Smooth muscle cell (in vitro differentiated cells): ENCODE data around the gene KLHL14. TPM values are rescaled to one million over a fixed set of nuclear protein-coding genes. Genes with fewer than 3 reads are reported as not detected.

Experiments
- DNase-seq: peaks from one replicate; lab custom pipeline; 2025; ENCODE audit not compliant: unreplicated experiment; lab: John Stamatoyannopoulos, UW
- H2AFZ ChIP-seq: fragments of 200-600 bp; sonication (generic); 2 replicates; pipeline ENCODE4 v1.6.0; 2016; ENCODE audit warnings: antibody characterized with exemption, low read depth, mild to moderate bottlenecking
- H3F3A ChIP-seq: fragments of 200-600 bp; sonication (generic); 2 replicates; pipeline ENCODE4 v1.6.0; 2017; ENCODE audit warnings: antibody characterized with exemption, low read depth
- H3K27ac ChIP-seq: fragments of 200-600 bp; sonication (generic); 2 replicates; pipeline ENCODE4 v1.5.1; 2016; ENCODE audit warnings: low read depth, mild to moderate bottlenecking
- H3K27me3 ChIP-seq: fragments of 200-600 bp; sonication (generic); 2 replicates; pipeline ENCODE4 v1.6.1; 2016; ENCODE audit warnings: low read depth, mild to moderate bottlenecking
- H3K36me3 ChIP-seq: fragments of 200-600 bp; sonication (generic); 2 replicates; pipeline ENCODE4 v1.5.1; 2016; ENCODE audit warnings: low read depth
- H3K4me1 ChIP-seq: fragments of 200-600 bp; sonication (generic); 2 replicates; pipeline ENCODE4 v1.5.1; 2016; ENCODE audit warnings: low read depth
- H3K4me2 ChIP-seq: fragments of 200-600 bp; sonication (generic); 2 replicates; pipeline ENCODE4 v1.6.0; 2016; ENCODE audit warnings: mild to moderate bottlenecking
- H3K4me3 ChIP-seq: fragments of 200-600 bp; sonication (generic); 2 replicates; pipeline ENCODE4 v1.5.1; 2016; ENCODE audit warnings: mild to moderate bottlenecking
- H3K79me2 ChIP-seq: fragments of 200-600 bp; sonication (generic); 2 replicates; pipeline ENCODE4 v1.6.0; 2016; ENCODE audit warnings: low read depth, mild to moderate bottlenecking
- H3K9ac ChIP-seq: fragments of 200-600 bp; sonication (generic); 2 replicates; pipeline ENCODE4 v1.6.0; 2016; ENCODE audit warnings: low read depth
- H3K9me3 ChIP-seq: fragments of 200-600 bp; sonication (generic); replicated peaks from 2 replicates; pipeline ENCODE4 v1.5.1; 2016; ENCODE audit warnings: low read depth
- H4K20me1 ChIP-seq: fragments of 200-600 bp; sonication (generic); 2 replicates; pipeline ENCODE4 v1.6.0; 2016; ENCODE audit warnings: low read depth
- WGBS: methylation state at CpG from one replicate; pipeline ENCODE4 v1.1.7; 2016; ENCODE audit warnings: low lambda C conversion rate; 5-methylcytosine and 5-hydroxymethylcytosine counted together
- polyA plus RNA-seq: library from polyadenylated mRNA; unstranded; fragments of >200 nt; fragmentation: Nextera tagmentation; extraction: Ambion mirVana; gene quantifications from 2 replicates; pipeline ENCODE4 v1.2.1, GENCODE V29; 2016
- total RNA-seq: library from RNA; depleted of rRNA; stranded (reverse); fragments of >200 nt; gene quantifications from 2 replicates; pipeline ENCODE4 v1.2.3, GENCODE V29; 2014
- TF ChIP-seq, protein P1 (sequence below): fragments of 200-600 bp; sonication (generic); IDR thresholded peaks from 2 replicates; pipeline ENCODE4 v1.5.1; 2017; ENCODE audit warnings: borderline replicate concordance, mild to moderate bottlenecking, antibody characterized with exemption; ENCODE audit not compliant: insufficient read depth, poor library complexity, severe bottlenecking

KLHL14 gene
- total and polyA plus RNA-seq, 2 experiments from 2014 or later, result not detected

DNA sequence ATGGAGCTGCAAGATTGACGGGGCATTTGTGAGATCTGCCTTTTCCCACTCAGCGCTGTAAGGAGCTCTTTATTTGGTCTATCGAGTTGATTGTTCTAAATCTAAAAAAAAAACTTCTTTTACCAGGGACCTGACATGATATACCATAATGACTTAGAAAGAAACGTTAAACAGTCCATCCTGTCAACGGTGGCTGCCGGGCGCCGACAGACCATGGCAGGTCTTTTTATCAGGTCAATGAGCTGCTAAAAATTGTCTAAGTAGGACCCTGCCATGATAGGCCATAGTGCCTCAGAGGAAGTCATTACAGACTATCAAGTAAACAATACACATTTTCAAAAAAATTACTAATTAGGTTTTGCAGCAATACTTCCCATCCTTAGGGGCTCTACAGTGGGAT is 87.9 kb downstream of the KLHL14 start:
- Histone ChIP-seq H3K9ac (no peak overlapping the region), H2AFZ (no peak overlapping the region), H3K4me1 (no peaks in the 10 kb centered on the region), H3K9me3 (no peaks in the 10 kb centered on the region), H4K20me1 (no peaks in the 10 kb centered on the region), H3K4me2 (no peak overlapping the region), H3K4me3 (no peak overlapping the region), H3F3A (no peaks in the 10 kb centered on the region), H3K79me2 (no peaks in the 10 kb centered on the region), H3K27ac (no peak overlapping the region), H3K36me3 (no peaks in the 10 kb centered on the region), H3K27me3 (peaks cover 70% of the 10 kb centered on the region)
- TF ChIP-seq, protein P1, sequence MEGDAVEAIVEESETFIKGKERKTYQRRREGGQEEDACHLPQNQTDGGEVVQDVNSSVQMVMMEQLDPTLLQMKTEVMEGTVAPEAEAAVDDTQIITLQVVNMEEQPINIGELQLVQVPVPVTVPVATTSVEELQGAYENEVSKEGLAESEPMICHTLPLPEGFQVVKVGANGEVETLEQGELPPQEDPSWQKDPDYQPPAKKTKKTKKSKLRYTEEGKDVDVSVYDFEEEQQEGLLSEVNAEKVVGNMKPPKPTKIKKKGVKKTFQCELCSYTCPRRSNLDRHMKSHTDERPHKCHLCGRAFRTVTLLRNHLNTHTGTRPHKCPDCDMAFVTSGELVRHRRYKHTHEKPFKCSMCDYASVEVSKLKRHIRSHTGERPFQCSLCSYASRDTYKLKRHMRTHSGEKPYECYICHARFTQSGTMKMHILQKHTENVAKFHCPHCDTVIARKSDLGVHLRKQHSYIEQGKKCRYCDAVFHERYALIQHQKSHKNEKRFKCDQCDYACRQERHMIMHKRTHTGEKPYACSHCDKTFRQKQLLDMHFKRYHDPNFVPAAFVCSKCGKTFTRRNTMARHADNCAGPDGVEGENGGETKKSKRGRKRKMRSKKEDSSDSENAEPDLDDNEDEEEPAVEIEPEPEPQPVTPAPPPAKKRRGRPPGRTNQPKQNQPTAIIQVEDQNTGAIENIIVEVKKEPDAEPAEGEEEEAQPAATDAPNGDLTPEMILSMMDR, result no peak
- DNase-seq, result no peak
- 90% methylated on average over 8 of the region's 8 CpGs for WGBS

DNA sequence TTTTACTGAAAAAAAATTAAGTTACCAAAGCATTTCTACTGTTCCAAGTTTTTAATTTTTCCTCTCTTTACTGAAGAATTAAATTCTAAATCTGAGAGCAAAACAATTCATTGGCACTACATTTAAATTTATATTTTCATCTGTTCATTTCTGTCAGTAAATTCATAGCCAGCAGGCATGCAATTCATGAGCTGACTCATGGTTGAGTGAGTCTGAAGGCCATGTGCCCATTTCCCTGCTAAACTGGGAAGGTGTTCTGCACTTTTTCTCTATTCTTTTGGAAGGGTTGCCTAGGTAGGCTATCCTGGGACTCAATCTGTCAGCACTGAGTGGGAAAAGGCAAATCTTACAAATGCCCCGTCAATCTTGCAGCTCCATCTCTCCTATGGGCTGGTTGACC is 88.7 kb downstream of the KLHL14 start:
- no peak overlapping the region for H3K4me3 ChIP-seq
- no peaks in the 10 kb centered on the region for H3K36me3 ChIP-seq
- no peaks in the 10 kb centered on the region for H4K20me1 ChIP-seq
- TF ChIP-seq, protein P1, result no peak
- no peaks in the 10 kb centered on the region for H3F3A ChIP-seq
- no peak overlapping the region for H3K9ac ChIP-seq
- no peaks in the 10 kb centered on the region for H3K9me3 ChIP-seq
- no peak overlapping the region for H2AFZ ChIP-seq
- peaks cover 69% of the 10 kb centered on the region for H3K27me3 ChIP-seq
- H3K27ac ChIP-seq, result no peak overlapping the region
- no peaks in the 10 kb centered on the region for H3K4me1 ChIP-seq
- no peak for DNase-seq
- WGBS, result 88% methylated on average over 1 of the region's 1 CpG
- H3K4me2 ChIP-seq, result no peak overlapping the region
- H3K79me2 ChIP-seq, result no peaks in the 10 kb centered on the region

DNA sequence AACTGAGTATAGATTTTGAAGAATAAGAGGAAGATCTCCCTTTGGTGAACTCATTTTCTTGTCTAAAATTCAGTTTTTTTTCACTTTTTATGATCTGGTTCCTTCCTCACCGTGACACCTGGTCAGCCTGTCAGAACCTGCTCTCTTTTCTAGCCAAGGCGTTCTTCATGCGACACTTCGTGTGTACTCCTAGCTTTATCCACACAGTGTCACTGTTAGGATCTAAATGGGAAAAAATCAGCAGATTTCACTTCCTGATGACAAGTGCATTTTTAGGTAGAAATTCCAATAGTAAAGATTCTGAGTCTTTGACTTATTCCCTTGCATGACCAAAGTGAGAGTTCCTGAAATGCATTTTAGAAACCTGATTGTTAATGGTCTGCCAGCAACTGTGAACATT is 89.8 kb downstream of the KLHL14 start:
- no peak overlapping the region for H2AFZ ChIP-seq
- H3K36me3 ChIP-seq, result no peaks in the 10 kb centered on the region
- no peaks in the 10 kb centered on the region for H3K79me2 ChIP-seq
- H3K27me3 ChIP-seq, result peaks cover 74% of the 10 kb centered on the region
- no peak overlapping the region for H3K9ac ChIP-seq
- TF ChIP-seq, protein P1, result no peak
- WGBS, result 71% methylated on average over 4 of the region's 4 CpGs
- H3K4me2 ChIP-seq, result no peak overlapping the region
- no peaks in the 10 kb centered on the region for H3F3A ChIP-seq
- H4K20me1 ChIP-seq, result no peaks in the 10 kb centered on the region
- no peak overlapping the region for H3K4me3 ChIP-seq
- no peak overlapping the region for H3K27ac ChIP-seq
- DNase-seq, result no peak
- H3K4me1 ChIP-seq, result no peaks in the 10 kb centered on the region
- no peaks in the 10 kb centered on the region for H3K9me3 ChIP-seq

DNA sequence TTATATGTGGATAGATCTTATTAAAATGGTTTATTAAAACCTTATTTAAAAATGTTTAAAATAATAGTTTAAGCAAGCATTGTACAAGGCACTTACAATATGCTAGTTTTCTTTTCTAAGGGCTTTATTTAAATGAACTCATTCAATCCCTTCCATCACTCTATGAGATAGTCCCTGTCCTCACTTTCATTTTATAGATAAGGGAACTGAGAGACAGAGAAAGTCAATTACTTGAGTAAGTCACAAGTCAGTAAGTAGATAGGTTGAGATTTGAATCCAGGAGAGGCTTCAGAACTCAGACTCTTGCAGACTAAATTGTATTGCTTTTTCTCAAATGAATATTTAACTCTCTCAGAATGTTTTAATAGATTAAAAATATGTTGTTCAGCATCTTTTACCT is 95.2 kb downstream of the KLHL14 start:
- no peak overlapping the region for H3K4me2 ChIP-seq
- no peak overlapping the region for H2AFZ ChIP-seq
- H3K9me3 ChIP-seq, result no peaks in the 10 kb centered on the region
- no peak overlapping the region for H3K9ac ChIP-seq
- no peaks in the 10 kb centered on the region for H3F3A ChIP-seq
- peaks cover 64% of the 10 kb centered on the region for H3K27me3 ChIP-seq
- no peak overlapping the region for H3K4me3 ChIP-seq
- DNase-seq, result no peak
- no peak overlapping the region for H3K27ac ChIP-seq
- no peaks in the 10 kb centered on the region for H3K4me1 ChIP-seq
- H3K36me3 ChIP-seq, result no peaks in the 10 kb centered on the region
- TF ChIP-seq, protein P1, result no peak
- no peaks in the 10 kb centered on the region for H3K79me2 ChIP-seq
- no peaks in the 10 kb centered on the region for H4K20me1 ChIP-seq
